HG03457 (cell line): ENCODE results near the gene FRA10AC1.

Source experiments
- ATAC-seq: cut with Tn5 transposase; IDR thresholded peaks from one replicate; pipeline ENCODE4 v1.9.1; 2021; ENCODE audit warnings: moderate number of reproducible peaks; ENCODE audit not compliant: unreplicated experiment

FRA10AC1 gene, protein sequence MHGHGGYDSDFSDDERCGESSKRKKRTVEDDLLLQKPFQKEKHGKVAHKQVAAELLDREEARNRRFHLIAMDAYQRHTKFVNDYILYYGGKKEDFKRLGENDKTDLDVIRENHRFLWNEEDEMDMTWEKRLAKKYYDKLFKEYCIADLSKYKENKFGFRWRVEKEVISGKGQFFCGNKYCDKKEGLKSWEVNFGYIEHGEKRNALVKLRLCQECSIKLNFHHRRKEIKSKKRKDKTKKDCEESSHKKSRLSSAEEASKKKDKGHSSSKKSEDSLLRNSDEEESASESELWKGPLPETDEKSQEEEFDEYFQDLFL

DNA sequence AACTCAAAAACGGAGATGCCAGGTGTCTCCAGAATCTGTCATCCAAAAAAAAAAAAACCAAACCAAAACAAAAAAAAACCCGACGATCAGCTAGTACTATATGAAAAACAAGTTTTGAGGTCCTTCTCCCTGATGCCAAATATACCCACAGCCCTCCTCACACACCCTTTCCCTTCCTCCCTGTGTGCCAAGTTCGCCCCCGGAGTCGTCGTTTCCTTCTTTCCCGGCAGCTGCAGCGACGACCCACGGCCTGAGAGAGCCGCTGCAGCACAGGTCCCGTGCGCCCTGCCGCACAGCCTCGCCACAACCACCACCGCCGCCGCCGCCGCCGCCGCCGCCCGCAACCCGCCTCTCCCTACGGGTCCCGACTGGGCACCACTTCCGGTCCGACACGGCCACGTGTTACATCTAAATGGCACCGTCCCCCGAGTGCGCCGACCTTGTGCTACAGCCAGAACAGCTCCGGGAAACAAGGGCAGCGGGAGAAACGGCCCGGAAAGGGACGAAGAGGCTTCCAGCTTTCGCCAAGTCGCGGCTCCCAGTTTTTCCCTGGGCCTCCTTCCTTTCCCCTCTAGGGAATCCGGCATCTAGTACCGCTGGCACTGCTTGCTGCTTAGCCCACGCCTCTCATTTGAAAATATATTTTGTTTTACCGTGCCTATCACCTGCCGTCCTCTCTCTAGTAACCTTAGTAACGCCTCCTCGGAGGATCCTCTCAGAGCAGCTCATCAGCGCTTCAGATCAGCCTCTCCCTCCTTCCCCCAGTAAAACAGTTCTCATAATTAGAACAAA is at the start of gene FRA10AC1:
TSS of gene FRA10AC1 (minus strand) at position 383 of the 792 bp plus-strand sequence. CDS start 2,486 bp downstream, outside the sequence.
- peak; percentile 67 for ATAC-seq

DNA sequence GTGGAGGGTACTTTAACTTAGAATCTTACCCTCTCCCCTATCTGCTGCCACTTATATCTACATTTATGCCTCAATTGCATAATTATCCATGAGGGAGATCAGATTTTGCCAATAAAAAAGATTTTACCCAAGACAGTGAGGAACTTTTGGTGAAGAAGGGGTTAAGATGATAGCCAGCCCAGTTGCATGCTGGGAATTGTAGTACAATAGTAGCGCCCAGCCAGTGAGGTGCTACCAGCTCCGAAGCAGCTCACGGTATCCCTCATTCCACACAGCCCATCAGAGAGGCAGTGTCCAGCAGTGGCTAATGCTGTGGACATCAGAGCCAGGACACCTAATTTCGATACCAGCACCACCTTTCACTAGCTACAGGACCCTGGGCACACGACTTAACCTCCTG is 49.4 kb upstream of the FRA10AC1 start:
- no peak for ATAC-seq

DNA sequence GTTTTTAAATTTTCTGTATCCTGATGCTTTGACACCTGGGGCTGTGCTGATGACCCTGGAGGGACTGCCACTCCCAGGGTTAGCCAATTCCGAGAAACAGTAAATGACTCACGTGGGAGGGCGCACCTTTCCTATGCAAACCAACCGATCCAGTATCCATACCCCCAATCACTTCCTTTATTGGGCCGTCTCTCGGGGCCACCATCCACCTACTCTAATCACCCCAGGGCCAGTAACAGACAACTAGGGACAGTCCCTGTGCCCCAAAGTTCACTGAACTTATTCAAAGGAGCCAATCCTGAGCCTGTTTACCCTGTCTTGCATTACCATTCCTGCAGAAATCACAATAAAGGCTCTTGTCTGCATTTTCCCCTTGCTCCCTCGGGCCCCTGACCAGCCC is 48.7 kb upstream of the FRA10AC1 start:
- ATAC-seq: no peak

DNA sequence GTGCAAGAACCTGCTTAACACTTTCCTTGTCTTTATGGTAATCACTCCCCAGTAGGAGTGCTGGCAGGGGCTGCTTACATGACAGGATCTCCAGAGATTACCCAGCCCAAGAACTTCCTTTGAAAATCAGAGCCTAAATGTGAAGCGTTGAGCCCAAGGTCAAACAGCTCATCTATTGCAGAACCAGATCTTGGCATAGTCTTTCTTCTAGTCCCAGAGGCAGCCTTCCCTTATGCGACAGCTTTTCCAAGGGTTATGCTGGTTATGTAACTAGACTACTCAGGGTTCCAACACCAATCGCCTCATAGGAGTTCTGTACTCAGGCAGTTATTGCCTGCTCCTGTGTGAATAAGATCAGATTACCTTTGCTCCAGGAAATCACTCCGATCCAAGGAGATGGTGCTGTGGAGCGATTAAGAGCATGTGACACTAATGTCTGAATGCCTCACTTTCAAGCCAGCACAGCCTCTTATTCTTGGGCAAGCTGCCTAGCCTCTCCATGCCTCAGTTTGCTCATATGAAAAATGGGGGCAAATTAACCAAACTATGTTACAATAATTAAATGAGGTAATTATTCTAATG is 46.9 kb upstream of the FRA10AC1 start:
- no peak for ATAC-seq

DNA sequence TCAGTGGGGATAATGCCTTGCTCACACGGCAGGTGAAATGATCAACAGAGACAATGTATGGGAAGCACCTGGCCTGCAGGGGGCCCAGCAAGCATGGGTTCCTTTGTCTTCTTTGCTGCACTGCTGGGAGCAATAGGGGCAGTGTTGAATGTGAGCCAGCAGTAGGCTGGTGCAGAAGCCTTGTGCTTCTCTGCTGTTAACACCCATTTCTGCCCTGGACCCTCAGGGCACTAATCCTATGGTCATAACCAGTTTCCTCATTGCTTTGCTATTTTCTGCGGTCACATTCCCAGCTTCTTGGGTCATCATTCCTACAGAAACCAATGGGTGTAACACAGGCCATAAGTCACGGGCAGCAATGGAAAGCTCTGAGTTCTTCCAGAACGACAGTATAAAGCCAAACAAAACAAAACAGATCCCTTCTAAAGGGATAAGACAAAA is 44.5 kb upstream of the FRA10AC1 start:
- no peak for ATAC-seq

DNA sequence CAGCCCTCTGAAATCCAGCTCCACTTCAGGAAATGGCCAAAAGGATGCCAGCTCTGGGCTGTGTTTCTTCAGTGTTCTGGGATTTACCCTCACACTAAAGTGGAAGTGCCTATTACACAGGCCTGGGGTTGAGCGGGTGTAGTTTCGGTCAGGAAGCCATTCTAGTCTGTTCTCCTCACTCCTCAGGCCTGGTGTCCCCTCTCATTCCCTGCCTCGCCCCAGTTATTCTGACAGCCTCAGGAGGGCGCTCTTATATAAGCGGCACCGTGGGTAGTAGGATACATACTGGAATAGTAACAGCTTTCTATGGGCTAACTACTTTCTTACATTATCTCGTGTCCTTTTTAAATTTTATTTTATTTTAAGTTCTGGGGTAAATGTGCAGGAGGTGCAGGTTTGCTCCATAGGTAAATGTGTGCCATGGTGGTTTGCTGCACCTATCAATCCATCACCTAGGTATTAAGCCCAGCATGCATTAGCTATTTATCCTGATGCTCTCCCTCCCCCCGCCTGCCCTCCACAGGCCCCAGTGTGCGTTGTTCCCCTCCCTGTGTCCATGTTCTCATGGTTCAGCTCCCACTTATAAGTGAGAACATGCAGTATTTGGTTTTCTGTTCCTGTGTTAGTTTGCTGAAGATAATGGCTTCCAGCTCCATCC is 43.1 kb upstream of the FRA10AC1 start:
- ATAC-seq: no peak

DNA sequence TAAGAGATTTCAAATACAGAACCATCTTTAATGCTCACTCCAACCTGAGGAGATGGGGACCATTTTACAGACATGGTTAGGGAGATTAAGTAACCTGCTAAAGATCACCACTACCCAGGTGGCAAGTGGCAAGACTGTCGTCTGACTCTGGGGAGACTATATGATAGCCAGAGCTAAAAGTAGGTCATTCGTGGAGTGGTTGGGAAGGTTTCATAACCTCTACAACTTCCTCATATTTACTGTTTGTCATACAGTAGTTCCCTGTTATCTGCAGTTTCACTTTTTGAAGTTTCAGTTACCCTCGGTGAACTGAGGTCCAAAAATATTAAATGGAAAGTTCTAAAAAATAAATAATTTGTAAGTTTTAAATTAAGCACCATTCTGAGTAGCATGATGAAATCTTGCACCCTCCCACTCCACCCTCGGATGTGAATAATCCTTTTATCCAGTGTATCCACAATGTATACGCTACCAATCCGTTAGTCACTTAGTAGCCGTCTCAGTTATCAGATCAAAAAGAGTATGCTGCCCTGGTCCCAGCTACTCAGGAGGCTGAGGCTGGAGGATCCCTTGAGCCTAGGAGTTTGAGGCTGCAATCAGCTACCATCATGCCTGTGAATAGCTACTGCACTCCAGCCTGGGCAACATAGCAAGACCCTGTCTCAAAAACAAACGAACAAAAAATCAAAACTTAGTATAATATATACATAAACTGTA is 40.4 kb upstream of the FRA10AC1 start:
- ATAC-seq: peak; percentile 69

DNA sequence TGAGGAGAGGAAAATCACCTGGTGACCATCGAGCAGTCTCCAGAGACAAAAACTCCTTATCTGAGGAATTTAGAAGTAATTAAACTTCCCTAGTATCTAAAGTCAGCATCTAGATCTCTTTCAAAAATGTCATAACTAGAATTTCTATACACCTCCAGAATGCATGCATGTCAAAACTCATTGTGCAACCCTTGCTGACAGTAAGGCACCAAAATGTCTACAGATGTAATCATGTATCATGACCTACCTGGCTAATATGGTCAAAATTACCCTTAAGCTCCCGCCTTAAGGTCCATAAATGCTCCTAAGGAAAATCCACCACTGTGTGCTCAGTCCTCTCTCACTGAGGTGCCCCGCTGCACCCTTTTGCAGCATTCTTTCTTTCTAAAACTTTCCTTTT is 39.0 kb upstream of the FRA10AC1 start:
- ATAC-seq: no peak

DNA sequence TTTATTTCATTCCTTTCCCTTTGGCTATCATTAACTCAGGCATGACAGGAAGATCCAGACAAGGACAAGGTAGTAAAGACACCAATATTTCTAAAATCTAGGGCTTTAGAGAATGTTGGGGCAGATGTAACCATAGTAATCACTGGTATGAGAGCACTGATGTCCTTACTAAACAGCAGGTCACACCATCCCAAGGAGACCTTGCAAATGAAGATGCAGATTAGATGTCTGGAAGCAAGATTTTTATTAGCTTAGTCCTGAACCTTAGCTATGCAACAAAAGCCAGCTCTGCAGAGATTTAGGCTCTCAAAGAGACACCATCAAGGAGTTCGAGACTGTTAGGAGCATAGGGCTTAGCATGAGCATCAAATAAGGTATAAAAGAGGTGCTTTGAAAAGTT is 23.6 kb upstream of the FRA10AC1 start:
- no peak for ATAC-seq

DNA sequence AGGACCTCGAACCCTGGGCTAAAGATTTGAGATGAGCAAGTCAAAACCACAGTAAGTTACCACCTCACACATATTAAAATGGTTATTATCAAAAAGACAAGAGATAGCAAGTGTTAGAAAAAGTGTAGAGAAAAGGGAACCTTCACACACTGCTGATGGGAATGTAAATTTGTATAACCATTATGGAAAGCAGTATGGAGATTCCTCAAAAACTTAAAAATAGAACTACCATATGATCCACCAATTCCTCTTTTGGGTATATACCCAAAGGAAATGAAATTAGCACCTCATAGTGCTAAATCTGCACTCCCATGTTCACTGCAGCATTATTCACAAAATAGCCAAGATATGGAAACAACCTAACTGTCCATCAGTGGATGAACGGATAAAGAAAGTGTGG is 20.8 kb upstream of the FRA10AC1 start:
- no peak for ATAC-seq

DNA sequence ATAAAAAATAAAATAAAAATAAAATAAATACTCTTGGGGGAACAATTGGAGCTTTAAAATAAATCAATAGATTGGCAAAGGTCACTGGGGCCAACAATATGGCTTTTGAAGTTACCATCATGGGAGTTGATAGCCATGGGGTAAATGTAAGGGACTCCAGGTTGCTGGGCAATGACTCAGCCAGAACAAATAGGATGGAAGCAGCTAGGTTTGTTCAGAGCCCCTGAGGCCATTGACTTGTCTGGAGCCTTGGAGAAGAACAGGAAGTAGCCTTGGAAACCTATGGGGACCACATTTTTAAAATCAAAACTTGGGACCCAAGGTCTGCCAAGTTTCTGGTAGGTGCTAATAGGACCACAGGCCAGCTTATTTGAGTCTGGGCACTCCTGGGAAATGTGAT is 20.2 kb upstream of the FRA10AC1 start:
- no peak for ATAC-seq

DNA sequence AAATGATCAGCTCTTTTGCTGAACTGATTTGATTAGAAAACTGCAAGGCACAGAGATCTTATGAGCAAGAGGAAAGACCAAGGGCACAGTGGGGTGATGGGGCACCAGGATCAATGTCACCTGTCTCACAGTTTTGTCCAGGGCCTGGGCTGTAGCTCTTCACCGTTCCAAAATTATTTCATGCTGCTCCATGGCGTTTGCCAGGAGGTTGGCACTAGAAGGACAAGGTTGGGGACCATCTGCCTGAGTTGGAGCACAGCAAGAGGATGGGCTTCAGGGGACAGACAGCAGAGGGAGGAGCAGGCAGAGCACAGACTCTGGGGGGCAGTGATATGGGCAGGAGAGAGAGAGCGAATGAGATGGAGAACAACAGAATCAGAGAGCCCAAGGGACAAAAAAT is 17.5 kb upstream of the FRA10AC1 start:
- no peak for ATAC-seq

DNA sequence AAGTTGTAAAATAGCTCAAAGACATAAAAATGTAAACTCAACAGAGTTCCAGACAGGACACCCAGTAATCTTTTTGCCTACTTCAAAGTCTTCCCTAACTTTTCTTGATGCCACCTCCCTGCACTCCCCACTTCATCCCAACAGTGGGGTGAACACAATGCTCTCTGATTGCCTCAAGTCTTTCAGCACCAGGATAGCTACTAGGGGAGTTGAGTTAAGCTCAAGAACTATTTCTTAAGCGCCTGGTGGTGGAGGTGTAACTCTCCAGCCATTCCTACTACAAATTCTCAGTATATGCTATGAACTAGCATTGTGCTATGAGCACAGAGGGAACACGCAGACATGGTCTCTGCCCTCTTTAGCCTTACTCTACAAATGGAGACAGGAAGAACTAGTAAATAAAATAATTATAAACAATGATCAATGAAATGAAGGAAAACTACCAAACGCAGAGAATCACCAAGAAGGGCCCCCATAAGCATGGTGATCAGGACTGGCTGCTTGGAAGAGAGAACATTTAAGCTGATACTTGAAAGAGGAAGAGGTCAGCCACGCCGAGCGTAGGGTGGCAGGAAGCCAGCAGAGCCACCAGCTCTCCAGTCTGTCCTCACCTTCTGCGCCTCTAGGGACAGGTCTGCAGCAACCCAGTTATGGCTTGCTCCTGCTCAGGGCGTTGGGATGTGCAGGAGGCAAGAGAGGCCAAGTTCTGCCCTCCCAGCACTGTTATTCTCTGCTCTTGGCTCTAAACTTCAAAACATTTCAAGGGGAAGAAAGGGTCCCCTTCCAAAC is 16.7 kb upstream of the FRA10AC1 start:
- ATAC-seq: no peak

DNA sequence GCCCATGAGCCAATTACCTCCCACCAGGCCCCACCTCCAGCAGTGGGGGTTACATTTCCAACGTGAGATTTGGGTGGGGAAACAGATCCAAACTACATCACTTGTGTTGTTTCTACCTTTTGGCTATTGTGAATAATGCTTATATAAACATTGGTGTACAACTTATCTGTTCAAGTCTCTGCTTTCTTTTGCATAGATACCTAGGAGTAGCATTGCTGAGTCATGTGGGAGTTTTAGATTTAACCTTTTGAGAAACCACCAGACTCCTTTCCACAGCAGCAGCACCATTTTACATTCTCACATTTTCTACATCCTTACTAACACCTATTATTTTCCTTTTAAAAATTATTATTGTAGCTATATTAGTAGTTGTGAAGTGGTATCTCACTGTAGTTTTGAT is 14.4 kb upstream of the FRA10AC1 start:
- no peak for ATAC-seq

DNA sequence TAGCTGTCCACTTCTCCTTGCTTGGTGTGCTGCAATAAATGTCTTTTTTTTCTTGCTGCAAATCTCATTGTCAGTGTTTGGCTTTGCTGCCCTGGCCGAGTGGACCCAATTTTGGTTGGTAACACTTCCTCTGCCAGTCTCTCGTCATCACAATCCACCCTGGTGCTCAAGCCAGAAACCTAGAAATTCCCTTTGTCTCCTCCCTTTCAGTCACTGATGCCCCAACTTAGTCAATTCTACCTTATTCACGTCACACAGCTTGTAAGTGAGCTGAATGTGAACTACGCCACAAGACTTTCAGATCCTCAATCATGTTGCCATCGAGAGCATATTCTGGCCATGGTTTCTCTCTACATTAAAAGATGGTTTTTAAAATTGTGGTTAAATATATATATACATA is 13.0 kb upstream of the FRA10AC1 start:
- peak; percentile 86 for ATAC-seq

DNA sequence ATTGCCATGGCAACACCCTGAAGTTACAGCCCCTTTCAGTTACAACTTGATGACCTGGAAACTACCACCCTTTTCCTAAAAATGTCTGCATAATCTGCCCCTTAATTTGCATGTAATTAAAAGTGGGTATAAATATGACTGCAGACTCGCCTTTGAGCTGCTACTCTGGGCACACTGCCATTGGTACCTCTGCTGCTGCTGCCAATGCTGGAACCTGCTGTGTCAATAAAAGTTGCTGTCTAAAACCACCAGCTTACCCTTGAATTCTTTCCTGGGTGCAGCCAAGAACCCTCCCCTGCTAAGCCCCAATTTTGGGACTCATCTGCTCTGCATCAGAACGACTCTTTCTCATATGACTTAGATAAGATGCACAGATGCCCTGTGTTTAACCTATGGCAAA is 10.2 kb upstream of the FRA10AC1 start:
- no peak for ATAC-seq

DNA sequence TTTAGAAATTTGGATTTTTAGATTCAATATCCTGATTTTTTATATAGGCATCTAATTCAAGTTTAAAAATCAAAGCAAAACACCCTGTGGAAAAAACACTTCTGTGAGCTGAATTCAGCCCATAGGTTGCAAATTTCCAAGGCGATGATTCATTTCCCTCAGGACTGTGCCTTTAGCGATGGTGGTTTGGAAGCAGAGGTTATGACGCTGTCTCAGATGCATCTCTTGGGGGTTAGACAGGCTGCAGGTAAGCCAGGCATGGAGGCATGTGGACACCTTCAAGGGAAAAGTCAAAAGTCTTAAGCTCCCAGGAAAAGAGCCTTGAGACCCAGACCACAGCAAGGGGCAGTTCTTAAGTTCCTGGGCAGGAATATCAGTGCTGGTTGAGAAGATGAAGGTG is 9.5 kb upstream of the FRA10AC1 start:
- no peak for ATAC-seq

DNA sequence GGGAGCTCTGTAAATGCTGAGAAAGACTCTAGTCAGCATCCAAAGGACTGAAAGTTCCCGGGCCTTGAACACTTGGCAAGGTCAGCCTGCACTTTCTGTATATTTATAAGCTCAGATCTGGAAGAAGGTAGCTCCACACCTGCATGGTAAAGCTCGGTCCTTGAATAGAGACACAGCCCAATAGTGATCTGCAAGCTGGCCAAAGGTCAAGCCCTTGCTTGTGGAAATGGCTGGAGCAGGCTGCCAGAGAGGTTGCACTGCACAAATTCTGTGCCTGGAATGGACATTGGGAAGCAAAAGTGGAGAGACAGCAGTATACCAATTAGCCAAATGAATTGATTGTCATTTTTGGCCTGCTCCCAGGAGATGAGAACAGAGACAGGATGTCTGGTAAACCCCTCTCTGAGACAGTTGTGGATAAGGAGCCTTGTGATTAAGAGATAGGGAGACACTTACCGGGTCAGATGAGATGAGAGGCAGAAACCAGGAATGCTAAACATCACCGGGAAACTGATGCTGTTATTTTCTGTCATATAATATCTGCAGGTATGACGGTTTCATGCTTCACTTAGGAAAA is 8.0 kb upstream of the FRA10AC1 start:
- ATAC-seq: no peak

DNA sequence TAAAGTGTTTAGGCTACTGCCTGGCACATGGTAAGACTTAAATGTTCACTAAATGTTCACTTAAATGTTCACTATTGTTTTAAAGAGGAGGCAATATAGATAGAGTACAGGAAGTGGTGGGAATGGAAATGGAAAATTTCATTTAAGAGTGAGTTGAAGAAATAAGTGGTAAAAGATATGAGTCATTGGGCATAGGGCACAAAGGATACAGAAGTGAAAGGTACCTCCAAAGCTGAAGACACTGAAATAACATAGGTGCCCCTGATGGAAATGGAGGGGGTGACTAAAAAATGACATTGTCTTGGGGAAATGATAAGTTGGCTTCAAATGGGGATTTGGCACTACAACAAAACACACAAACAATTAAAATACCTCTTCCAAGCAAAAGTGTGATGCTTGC is 5.2 kb upstream of the FRA10AC1 start:
- no peak for ATAC-seq

DNA sequence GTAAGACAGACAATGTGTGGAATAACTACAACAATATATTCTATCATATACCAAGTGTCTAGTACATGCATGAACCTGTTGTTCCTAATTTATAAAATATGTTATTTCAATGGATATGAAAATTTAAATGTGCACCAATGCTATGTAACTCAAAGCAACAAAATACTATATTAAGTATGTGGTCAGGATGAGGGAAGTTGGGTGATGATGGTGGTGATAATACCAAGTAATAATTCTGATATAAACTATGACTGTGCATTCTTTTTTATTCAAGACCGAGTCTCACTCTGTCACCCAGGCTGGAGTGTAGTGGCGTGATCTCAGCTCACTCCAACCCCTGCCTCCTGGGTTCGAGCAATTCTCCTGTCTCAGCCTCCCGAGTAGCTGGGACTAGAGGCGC is 2.1 kb upstream of the FRA10AC1 start:
- no peak for ATAC-seq
